Thyroid gland (tissue), 4 donors: ENCODE measurements around the gene AKAP7.

ENCODE experiments used
- CTCF ChIP-seq, 6 experiments: fragments of 200-600 bp in 3 of 6; fragments of 450-650 bp in 3 of 6; sonication (generic) in 3 of 6; IDR thresholded peaks; one replicate each; pipeline ENCODE4 v1.5.1; 2016 to 2019; ENCODE audit warnings: antibody characterized with exemption in 6 of 6, mild to moderate bottlenecking in 2 of 6, inconsistent platforms in 1 of 6, moderate library complexity in 1 of 6
- POLR2A ChIP-seq, 2 donors: fragments of 450-650 bp; IDR thresholded peaks; one replicate each; pipeline ENCODE4 v1.6.1; 2017; ENCODE audit warnings: antibody characterized with exemption in 2 of 2, mild to moderate bottlenecking in 2 of 2, moderate library complexity in 1 of 2

GRCh38 chr6:131143319-131143718, 8.1 kb downstream of the AKAP7 start:
- TF ChIP-seq POLR2A (IDR thresholded peaks at IDR 0.05) (no peak), CTCF (IDR thresholded peaks at IDR 0.05) (no peak)
